Fibroblast of lung (primary cell): ENCODE measurements around the gene EPS8.

ENCODE experiments used
- CTCF ChIP-seq, 2 donors: IDR thresholded peaks in 1 of 2; conservative IDR thresholded peaks in 1 of 2; 1 replicate in 1 of 2; 2 replicates in 1 of 2; pipeline ENCODE4 v1.5.1; 2011 to 2012; ENCODE audit warnings: low read length in 2 of 2, control low read depth in 1 of 2, inconsistent platforms in 1 of 2, low read depth in 1 of 2, mild to moderate bottlenecking in 1 of 2
- EZH2 ChIP-seq: IDR thresholded peaks from 2 replicates; pipeline ENCODE4 v1.5.1; 2012; ENCODE audit warnings: low read length, control low read depth, mild to moderate bottlenecking; ENCODE audit errors: missing control alignments

DNA sequence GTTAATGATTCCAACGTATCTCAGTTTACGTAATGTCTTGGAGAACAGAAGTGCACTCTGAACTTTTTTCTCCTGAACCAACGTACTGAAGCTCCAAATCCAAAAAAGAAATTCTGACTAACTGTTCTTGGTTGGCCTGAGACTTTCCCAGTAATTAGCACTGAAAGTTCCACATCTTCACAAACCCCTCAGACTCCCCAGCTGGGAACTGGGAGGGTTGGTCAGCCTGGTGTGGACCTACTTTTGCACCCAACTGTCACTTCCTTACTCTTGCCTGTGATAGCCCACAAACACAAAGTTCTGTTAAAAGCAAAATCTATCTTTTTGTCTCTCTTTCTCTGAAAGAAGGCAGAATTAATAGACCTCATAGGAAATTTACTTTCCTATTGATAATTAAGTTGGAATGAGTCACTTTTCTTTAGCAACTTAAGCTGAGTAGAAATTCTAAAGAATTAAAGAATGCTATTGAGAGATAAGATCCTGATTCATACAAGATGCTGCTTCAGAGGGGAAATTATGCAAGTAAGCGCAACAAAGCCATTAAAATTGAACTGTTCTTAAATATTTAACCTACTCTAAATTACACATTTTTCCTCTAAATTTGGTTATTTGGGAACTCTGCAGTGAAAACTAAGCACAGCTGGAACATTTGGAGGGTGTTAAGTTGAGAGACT, 155.0 kb downstream of the EPS8 start:
- no peak for TF ChIP-seq CTCF (conservative IDR thresholded peaks at IDR 0.05 in 1 of 2, IDR thresholded peaks at IDR 0.05 in 1 of 2; ENCODE audit: low read depth in 1 of 2, low read length in 2 of 2)
- no peak for TF ChIP-seq EZH2
